Thoracic aorta (tissue), 2 donors: ENCODE results near the gene HIVEP2. TPM values are rescaled to one million over a fixed set of nuclear protein-coding genes. Genes with fewer than 3 reads are reported as not detected.

Experiments
- ATAC-seq: fragments of 150-250 bp; one replicate; pipeline ENCODE4 v1.8.0; 2017; ENCODE audit warnings: low read depth; ENCODE audit not compliant: insufficient number of reproducible peaks, low FRiP score
- DNase-seq: peaks from one replicate; pipeline ENCODE4 v3.0.0-alpha.2; 2020; ENCODE audit warnings: low spot score
- H3K27ac ChIP-seq, 2 donors: fragments of 200-600 bp; sonication (generic); 1 replicate in 1 of 2; 2 replicates in 1 of 2; pipeline ENCODE4 v1.5.1; 2016; ENCODE audit warnings: mild to moderate bottlenecking in 2 of 2, moderate library complexity in 2 of 2
- H3K27me3 ChIP-seq: fragments of 200-600 bp; sonication (generic); replicated peaks from 2 replicates; pipeline ENCODE4 v1.6.0; 2016; ENCODE audit warnings: mild to moderate bottlenecking; ENCODE audit not compliant: insufficient read depth
- H3K36me3 ChIP-seq: fragments of 200-600 bp; sonication (generic); one replicate; pipeline ENCODE4 v1.5.1; 2016
- H3K4me1 ChIP-seq, 2 donors: fragments of 200-600 bp; sonication (generic); 1 replicate in 1 of 2; 2 replicates in 1 of 2; pipeline versions ENCODE4 v1.5.1 to v1.6.0; 2016; ENCODE audit warnings: low read depth in 2 of 2, mild to moderate bottlenecking in 1 of 2; ENCODE audit not compliant: control insufficient read depth in 1 of 2
- H3K4me3 ChIP-seq: fragments of 200-600 bp; sonication (generic); 2 replicates; pipeline ENCODE4 v1.5.1; 2016; ENCODE audit warnings: mild to moderate bottlenecking
- H3K9me3 ChIP-seq: fragments of 200-600 bp; sonication (generic); 2 replicates; pipeline ENCODE4 v1.5.1; 2016
- total RNA-seq, 2 donors: library from RNA; depleted of rRNA; stranded (reverse); fragments of >200 nt; gene quantifications; one replicate each; pipeline versions ENCODE4 v1.1.0 to v1.2.3, GENCODE V29; 2016
- TF ChIP-seq, protein P1 (sequence below): fragments of 200-600 bp; sonication (generic); IDR thresholded peaks from one replicate; pipeline ENCODE4 v1.5.1; 2019; ENCODE audit warnings: antibody characterized with exemption

HIVEP2 gene
- total RNA-seq, 2 donors from 2014 or later: 32.9 to 51.7 TPM

DNA sequence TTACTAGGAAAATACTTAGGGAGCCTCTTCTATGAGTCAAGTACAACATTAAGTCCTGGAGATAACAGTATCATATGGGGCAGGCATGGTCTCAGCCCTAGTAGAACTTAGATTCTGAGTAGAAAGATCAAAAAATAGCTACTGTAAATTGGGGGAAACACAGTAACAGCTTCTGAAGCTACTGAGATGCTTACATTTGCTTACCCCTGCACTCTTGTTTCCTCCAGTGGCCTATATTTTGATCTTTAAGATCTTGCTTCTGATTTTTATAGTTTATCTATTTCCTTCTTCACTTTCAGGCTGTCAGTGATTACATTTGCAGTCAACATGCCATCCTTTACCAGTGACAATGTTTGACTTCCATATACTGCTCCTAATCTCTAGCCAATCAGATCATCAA, 35.3 kb downstream of the HIVEP2 start:
- H3K36me3 ChIP-seq: no peaks in the 10 kb centered on the region
- no peaks in the 10 kb centered on the region for H3K9me3 ChIP-seq
- DNase-seq (no peak), ATAC-seq (no peak)
- no peaks in the 10 kb centered on the region for H3K4me1 ChIP-seq
- no peak overlapping the region for H3K4me3 ChIP-seq
- no peaks in the 10 kb centered on the region for H3K27me3 ChIP-seq
- H3K27ac ChIP-seq: no peak overlapping the region
- TF ChIP-seq, protein P1, sequence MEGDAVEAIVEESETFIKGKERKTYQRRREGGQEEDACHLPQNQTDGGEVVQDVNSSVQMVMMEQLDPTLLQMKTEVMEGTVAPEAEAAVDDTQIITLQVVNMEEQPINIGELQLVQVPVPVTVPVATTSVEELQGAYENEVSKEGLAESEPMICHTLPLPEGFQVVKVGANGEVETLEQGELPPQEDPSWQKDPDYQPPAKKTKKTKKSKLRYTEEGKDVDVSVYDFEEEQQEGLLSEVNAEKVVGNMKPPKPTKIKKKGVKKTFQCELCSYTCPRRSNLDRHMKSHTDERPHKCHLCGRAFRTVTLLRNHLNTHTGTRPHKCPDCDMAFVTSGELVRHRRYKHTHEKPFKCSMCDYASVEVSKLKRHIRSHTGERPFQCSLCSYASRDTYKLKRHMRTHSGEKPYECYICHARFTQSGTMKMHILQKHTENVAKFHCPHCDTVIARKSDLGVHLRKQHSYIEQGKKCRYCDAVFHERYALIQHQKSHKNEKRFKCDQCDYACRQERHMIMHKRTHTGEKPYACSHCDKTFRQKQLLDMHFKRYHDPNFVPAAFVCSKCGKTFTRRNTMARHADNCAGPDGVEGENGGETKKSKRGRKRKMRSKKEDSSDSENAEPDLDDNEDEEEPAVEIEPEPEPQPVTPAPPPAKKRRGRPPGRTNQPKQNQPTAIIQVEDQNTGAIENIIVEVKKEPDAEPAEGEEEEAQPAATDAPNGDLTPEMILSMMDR: no peak

DNA sequence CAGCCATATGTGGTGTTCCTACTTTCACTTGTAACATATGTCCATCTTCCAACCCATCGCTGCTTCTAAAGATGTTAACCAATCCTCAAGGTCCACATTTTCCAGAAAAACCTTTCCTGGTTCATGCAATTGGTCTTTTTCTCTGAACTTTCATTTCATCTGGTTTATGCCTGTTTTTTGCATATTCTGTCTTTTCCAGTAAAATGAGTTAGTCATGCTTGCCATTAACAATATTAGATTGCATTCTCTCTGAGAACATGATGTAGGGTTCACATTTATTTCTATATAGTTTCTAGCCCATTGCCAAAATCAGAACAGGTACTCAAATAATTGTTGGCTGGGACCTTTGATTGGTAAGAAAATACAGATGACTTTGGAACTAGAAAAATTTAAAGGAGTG, 36.7 kb downstream of the HIVEP2 start:
- Histone ChIP-seq H3K9me3 (no peaks in the 10 kb centered on the region), H3K27me3 (no peaks in the 10 kb centered on the region), H3K36me3 (no peaks in the 10 kb centered on the region), H3K27ac (no peak overlapping the region), H3K4me3 (no peak overlapping the region), H3K4me1 (no peaks in the 10 kb centered on the region)
- TF ChIP-seq, protein P1: no peak
- DNase-seq (no peak), ATAC-seq (no peak)

DNA sequence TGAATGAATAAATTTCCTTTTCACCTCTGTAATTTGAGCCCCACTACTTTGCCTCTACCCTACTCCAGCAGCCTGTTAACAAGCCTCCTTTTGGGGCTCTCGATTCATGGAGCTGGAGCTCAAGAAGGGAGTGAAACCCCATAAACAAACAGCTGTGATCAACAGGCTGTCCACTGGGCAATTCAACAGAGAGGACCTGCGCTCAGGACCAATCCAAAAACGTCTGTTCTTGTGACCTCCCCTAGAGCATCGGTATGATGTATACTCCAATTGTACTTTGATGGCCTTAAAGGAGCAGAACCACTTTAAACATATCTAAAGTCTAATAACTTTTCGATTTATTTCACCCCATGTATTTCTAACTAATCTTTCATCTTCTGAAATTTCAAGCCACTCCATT, 37.4 kb downstream of the HIVEP2 start:
- H3K36me3 ChIP-seq: no peaks in the 10 kb centered on the region
- TF ChIP-seq, protein P1: no peak
- H3K4me1 ChIP-seq: peaks cover 0 to 2% of the 10 kb centered on the region in 2 donors
- no peak for ATAC-seq
- H3K4me3 ChIP-seq: no peak overlapping the region
- no peak for DNase-seq
- no peaks in the 10 kb centered on the region for H3K27me3 ChIP-seq
- no peaks in the 10 kb centered on the region for H3K9me3 ChIP-seq
- H3K27ac ChIP-seq: no peak overlapping the region

DNA sequence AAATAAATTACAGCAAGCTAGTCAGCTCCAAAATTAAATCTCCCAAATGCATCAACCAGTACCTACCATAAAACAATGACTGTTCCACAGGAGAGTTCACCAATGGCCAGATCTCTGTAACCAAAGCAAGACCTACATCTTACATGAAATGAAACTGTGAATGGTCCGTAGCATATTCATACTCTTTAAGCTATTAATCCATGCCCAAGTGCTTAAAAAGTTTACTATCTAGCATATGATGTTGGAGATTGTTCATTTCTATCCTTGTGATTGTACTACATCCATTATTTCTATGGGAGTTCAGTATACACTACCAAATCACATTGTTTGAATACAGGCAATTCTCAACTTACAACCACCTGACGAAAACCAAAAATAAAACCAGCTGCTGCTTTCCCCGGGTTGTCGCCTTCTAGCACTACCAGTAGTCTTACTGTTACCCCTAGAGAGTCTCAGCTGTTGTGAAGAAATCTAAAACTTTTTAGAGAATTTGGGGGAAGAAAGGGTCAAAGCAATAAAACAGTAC, 38.0 kb downstream of the HIVEP2 start:
- TF ChIP-seq, protein P1: no peak
- no peak overlapping the region for H3K4me3 ChIP-seq
- no peaks in the 10 kb centered on the region for H3K9me3 ChIP-seq
- no peak overlapping the region for H3K27ac ChIP-seq
- peaks cover 0 to 4% of the 10 kb centered on the region in 2 donors for H3K4me1 ChIP-seq
- H3K27me3 ChIP-seq: no peaks in the 10 kb centered on the region
- no peak for ATAC-seq
- H3K36me3 ChIP-seq: no peaks in the 10 kb centered on the region
- no peak for DNase-seq

DNA sequence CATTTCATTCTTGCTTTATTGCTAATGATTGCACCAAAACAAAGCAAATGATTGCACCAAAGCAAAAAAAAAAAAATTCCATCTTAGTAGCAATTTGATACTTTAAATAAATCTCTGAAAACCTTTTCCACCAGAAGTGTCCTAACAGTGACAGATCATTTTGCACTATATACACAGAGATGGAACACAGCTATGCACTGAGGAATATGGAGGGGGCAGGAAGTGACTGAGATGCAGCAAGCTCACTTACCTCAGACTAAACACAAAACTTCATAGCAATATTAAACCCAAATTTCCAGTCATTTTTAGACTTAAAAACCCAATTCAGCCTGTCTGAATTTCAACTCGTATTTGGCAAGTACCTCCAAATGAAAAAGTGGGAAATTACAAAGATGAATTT, 41.2 kb downstream of the HIVEP2 start:
- no peak for ATAC-seq
- TF ChIP-seq, protein P1: no peak
- no peak for DNase-seq
- H3K4me3 ChIP-seq: no peak overlapping the region
- no peaks in the 10 kb centered on the region for H3K36me3 ChIP-seq
- H3K27me3 ChIP-seq: no peaks in the 10 kb centered on the region
- no peaks in the 10 kb centered on the region for H3K9me3 ChIP-seq
- H3K27ac ChIP-seq: no peak overlapping the region
- peaks cover 0 to 4% of the 10 kb centered on the region in 2 donors for H3K4me1 ChIP-seq
